ENCODE measurements around the gene SLC38A3.
"Not testable (repeated sequence)": the region's sequence is repeated elsewhere in the genome, so short reads cannot be mapped to it uniquely, and the experiment has no call there.

SLC38A3 gene

GRCh38 chr3:50256978-50257890, 52.2 kb downstream of the SLC38A3 start:
- peak; percentile 46 for DNase-seq

- DNase-seq = no peak
Observed at GRCh38 chr3:50258029-50258680, 53.1 kb downstream of the SLC38A3 start.

- no peak for DNase-seq
Observed at GRCh38 chr3:50258979-50259378, 53.9 kb downstream of the SLC38A3 start.

- no peak for DNase-seq
Observed at GRCh38 chr3:50259432-50260026, 54.5 kb downstream of the SLC38A3 start.

- DNase-seq = peak; percentile 95
Observed at GRCh38 chr3:50260027-50260941, 55.2 kb downstream of the SLC38A3 start.

GRCh38 chr3:50260942-50261441, 55.9 kb downstream of the SLC38A3 start:
- no peak for DNase-seq

GRCh38 chr3:50261505-50261904, 56.4 kb downstream of the SLC38A3 start:
- no peak for DNase-seq

GRCh38 chr3:50262200-50262599, 57.1 kb downstream of the SLC38A3 start:
- DNase-seq = not testable (repeated sequence)

- DNase-seq = no peak
Observed at GRCh38 chr3:50262778-50263177, 57.7 kb downstream of the SLC38A3 start.

- DNase-seq = no peak
Observed at GRCh38 chr3:50263478-50264382, 58.7 kb downstream of the SLC38A3 start.

GRCh38 chr3:50264383-50264963, 59.4 kb downstream of the SLC38A3 start:
- DNase-seq = no peak

- DNase-seq = no peak
Observed at GRCh38 chr3:50264964-50265485, 60.0 kb downstream of the SLC38A3 start.

GRCh38 chr3:50265571-50265970, 60.5 kb downstream of the SLC38A3 start:
- no peak for DNase-seq

GRCh38 chr3:50266017-50266416, 60.9 kb downstream of the SLC38A3 start:
- DNase-seq = no peak

- DNase-seq = no peak
Observed at GRCh38 chr3:50266836-50267235, 61.8 kb downstream of the SLC38A3 start.

- DNase-seq = no peak
Observed at GRCh38 chr3:50267280-50267913, 62.3 kb downstream of the SLC38A3 start.

- DNase-seq = no peak
Observed at GRCh38 chr3:50268276-50268675, 63.2 kb downstream of the SLC38A3 start.

GRCh38 chr3:50268703-50269451, 63.8 kb downstream of the SLC38A3 start, which contains the start of gene SEMA3B:
TSS of gene SEMA3B (plus strand) at chr3:50269147. CDS start at chr3:50269241, 94 bp downstream.
- DNase-seq = no peak

- no peak for DNase-seq
Observed at GRCh38 chr3:50269460-50269859, 64.4 kb downstream of the SLC38A3 start.
